HK-2 (cell line): Measurements from ENCODE around the gene HEYL.

Experiments used
- DNase-seq: peaks from one replicate; pipeline ENCODE4 v3.0.0-alpha.2; 2018; ENCODE audit not compliant: unreplicated experiment

HEYL gene

GRCh38 chr1:39666772-39667171, 27.3 kb upstream of the HEYL start:
- no peak for DNase-seq

GRCh38 chr1:39663559-39663958, 24.1 kb upstream of the HEYL start:
- no peak for DNase-seq

GRCh38 chr1:39662861-39663260, 23.4 kb upstream of the HEYL start:
- DNase-seq: no peak

GRCh38 chr1:39659538-39659937, 20.1 kb upstream of the HEYL start:
- DNase-seq: no peak

GRCh38 chr1:39659110-39659509, 19.7 kb upstream of the HEYL start:
- no peak for DNase-seq

GRCh38 chr1:39657923-39658485, 18.6 kb upstream of the HEYL start:
- peak; percentile 67 for DNase-seq

GRCh38 chr1:39657402-39657801, 18.0 kb upstream of the HEYL start:
- DNase-seq: no peak

GRCh38 chr1:39656391-39656790, 16.9 kb upstream of the HEYL start:
- DNase-seq: no peak

- DNase-seq: no peak
Observed at GRCh38 chr1:39655578-39656268, 16.3 kb upstream of the HEYL start.

GRCh38 chr1:39654291-39654690, 14.8 kb upstream of the HEYL start:
- DNase-seq: no peak

GRCh38 chr1:39653546-39654031, 14.1 kb upstream of the HEYL start:
- DNase-seq: peak; percentile 68

GRCh38 chr1:39652554-39652953, 13.1 kb upstream of the HEYL start:
- DNase-seq: no peak

GRCh38 chr1:39652105-39652504, 12.7 kb upstream of the HEYL start:
- no peak for DNase-seq

GRCh38 chr1:39650431-39650830, 11.0 kb upstream of the HEYL start:
- DNase-seq: no peak

GRCh38 chr1:39649636-39650185, 10.3 kb upstream of the HEYL start:
- DNase-seq: no peak

GRCh38 chr1:39648496-39648895, 9.1 kb upstream of the HEYL start:
- DNase-seq: no peak

- DNase-seq: no peak
Observed at GRCh38 chr1:39647247-39647646, 7.8 kb upstream of the HEYL start.

GRCh38 chr1:39646232-39647081, 7.0 kb upstream of the HEYL start:
- no peak for DNase-seq

GRCh38 chr1:39645411-39646043, 6.1 kb upstream of the HEYL start:
- no peak for DNase-seq

GRCh38 chr1:39643705-39644104, 4.3 kb upstream of the HEYL start:
- no peak for DNase-seq

- peak; percentile 29 for DNase-seq
Observed at GRCh38 chr1:39642796-39643195, 3.4 kb upstream of the HEYL start.

GRCh38 chr1:39640861-39641260, 1.4 kb upstream of the HEYL start:
- no peak for DNase-seq
